ENCODE data around the gene ADCY1. TPM values are rescaled to one million over a fixed set of nuclear protein-coding genes. Genes with fewer than 3 reads are reported as not detected.

Gene ADCY1
- polyA plus RNA-seq, 1 experiment: 0.26 TPM

DNA sequence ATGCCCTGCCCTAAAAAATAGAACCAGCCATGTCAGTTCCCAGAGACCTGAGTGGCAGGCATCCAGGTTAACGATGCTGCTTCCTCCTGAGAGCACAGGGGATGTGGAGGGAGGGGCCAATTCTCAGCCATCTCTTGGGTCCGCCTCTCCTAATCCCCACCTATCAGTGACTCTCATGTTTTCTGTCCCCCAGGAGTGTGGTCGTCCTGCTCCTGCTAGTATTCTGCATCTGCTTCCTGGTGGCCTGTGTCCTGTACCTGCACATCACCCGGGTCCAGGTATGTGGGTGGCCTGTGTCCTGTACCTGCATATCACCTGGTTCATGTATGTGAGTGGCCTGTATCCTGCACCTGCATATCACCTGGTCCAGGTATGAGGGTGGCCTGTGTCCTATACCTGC, 105.3 kb downstream of the ADCY1 start:
- H3K36me3 ChIP-seq (ENCODE audit: control insufficient read depth, insufficient read depth, low read length): no peaks in the 10 kb centered on the region
- DNase-seq (ENCODE audit: low read depth): no peak
- CTCF ChIA-PET: interaction anchor here (1.0 kb wide), 1 partner anchor 15 kb away, joined by 4 read pairs; no protein-coding TSS in a partner anchor
- H3K4me3 ChIP-seq (ENCODE audit: low read depth, low read length): no peak overlapping the region
- no peaks in the 10 kb centered on the region for H3K27me3 ChIP-seq (ENCODE audit: control insufficient read depth, insufficient read depth, low read length)
- TF ChIP-seq CTCF (IDR thresholded peaks at IDR 0.05; ENCODE audit: insufficient read depth, low read depth, low read length): no peak
- POLR2A ChIA-PET: no interaction called here

DNA sequence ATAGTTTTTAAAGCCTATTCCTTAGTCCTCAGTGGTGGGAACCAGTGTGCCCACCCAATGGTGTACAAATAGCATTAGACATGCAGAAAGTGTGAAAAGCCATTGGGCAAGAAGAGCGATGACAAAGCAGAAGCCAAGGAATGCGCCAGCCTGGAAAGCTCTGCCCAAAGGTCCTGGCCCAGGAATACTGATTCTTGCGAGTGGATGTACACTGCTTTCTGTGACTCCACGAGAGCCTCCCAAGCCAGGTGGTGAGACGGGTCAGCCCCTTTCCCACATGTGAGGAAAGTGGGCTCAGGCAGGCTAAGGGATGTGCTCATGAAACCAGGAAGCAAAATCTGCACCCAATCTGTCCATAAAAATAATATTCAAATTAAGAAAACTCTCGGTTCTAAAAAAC, 106.6 kb downstream of the ADCY1 start:
- TF ChIP-seq CTCF (IDR thresholded peaks at IDR 0.05; ENCODE audit: insufficient read depth, low read depth, low read length): no peak
- DNase-seq (ENCODE audit: low read depth): no peak
- Histone ChIP-seq H3K27me3 (ENCODE audit: control insufficient read depth, insufficient read depth, low read length) (no peaks in the 10 kb centered on the region), H3K36me3 (ENCODE audit: control insufficient read depth, insufficient read depth, low read length) (no peaks in the 10 kb centered on the region), H3K4me3 (ENCODE audit: low read depth, low read length) (no peak overlapping the region)
- ChIA-PET POLR2A (no interaction called here), CTCF (interaction anchor here (2.2 kb wide), 1 partner anchor 17 kb away, joined by 10 read pairs; no protein-coding TSS in a partner anchor)

GRCh38 chr7:45681596-45682357, 107.6 kb downstream of the ADCY1 start:
- DNase-seq (ENCODE audit: low read depth): no peak
- CTCF ChIA-PET: interaction anchor here (2.2 kb wide), 1 partner anchor 18 kb away, joined by 10 read pairs; no protein-coding TSS in a partner anchor

DNA sequence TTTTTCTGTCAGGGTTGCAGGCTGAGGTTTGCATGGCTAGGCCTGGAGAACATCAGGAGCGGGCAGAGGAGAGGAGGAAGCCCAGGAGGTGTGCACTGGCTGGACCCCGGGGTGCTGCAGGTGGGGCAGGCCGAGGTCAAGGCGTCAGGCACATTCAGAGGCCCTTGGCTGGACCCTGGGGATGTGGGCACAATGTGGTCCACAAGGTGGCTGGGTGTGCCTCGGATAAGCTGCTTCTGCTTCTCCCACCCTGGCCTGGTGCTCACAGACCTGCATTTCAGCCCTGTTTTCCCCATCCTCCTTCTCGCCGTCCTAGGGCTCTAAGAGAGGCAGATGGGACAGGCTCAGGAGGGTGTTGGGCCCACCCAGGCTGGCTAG, 108.2 kb downstream of the ADCY1 start:
- DNase-seq (ENCODE audit: low read depth): no peak
- no peaks in the 10 kb centered on the region for H3K27me3 ChIP-seq (ENCODE audit: control insufficient read depth, insufficient read depth, low read length)
- H3K4me3 ChIP-seq (ENCODE audit: low read depth, low read length): no peak overlapping the region
- H3K36me3 ChIP-seq (ENCODE audit: control insufficient read depth, insufficient read depth, low read length): no peaks in the 10 kb centered on the region
- ChIA-PET CTCF (interaction anchor here (2.2 kb wide), 1 partner anchor 19 kb away, joined by 10 read pairs; no protein-coding TSS in a partner anchor), POLR2A (no interaction called here)
- no peak for TF ChIP-seq CTCF (IDR thresholded peaks at IDR 0.05; ENCODE audit: insufficient read depth, low read depth, low read length)

More at GRCh38 chr7:45681596-45682357, 107.6 kb downstream of the ADCY1 start:
- H3K36me3 ChIP-seq (ENCODE audit: control insufficient read depth, insufficient read depth, low read length): no peaks in the 10 kb centered on the region
- POLR2A ChIA-PET: no interaction called here
- H3K4me3 ChIP-seq (ENCODE audit: low read depth, low read length): no peak overlapping the region
- no peak for TF ChIP-seq CTCF (IDR thresholded peaks at IDR 0.05; ENCODE audit: insufficient read depth, low read depth, low read length)
- no peaks in the 10 kb centered on the region for H3K27me3 ChIP-seq (ENCODE audit: control insufficient read depth, insufficient read depth, low read length)

DNA sequence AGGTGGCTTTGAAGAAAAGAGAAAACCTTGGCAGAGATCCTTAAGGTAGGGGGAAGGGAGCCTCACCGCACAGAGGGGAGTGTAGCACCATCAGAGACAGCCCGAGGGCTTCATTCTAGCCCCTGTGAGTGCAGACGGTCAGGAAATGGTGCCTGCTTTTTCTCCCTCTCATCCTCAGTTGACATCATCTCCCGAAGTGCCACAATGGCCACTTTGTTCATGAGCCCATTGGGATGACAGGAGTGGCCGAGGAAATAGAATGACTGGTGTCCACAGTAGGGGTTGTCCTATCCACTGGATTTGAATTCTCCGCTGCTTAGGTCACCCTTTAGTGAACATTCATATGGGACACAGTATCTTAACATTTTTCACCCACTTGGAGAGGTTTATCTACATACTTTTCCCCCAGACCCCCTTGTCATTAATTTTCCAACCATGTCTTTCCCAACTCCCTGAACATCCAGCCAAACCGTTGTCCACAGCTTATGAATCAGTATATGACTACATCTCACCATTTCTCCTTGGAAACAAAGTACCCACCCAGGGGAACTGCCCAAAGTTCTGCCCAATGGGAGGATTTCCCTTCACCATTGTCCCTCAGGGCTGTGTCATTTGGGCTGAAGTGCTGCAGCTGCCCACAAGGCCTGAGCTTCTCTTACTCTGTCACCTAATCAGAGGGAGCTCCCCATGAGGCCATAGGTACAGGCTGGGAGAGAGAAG, 108.8 kb downstream of the ADCY1 start:
- POLR2A ChIA-PET: no interaction called here

More for the DNA sequence above, 108.8 kb downstream of the ADCY1 start:
- DNase-seq (ENCODE audit: low read depth): no peak
- CTCF ChIA-PET: interaction anchor here (1.1 to 2.2 kb wide), 2 partner anchors 19 to 20 kb away, joined by 3 to 10 read pairs; no protein-coding TSS in a partner anchor
- Histone ChIP-seq H3K4me3 (ENCODE audit: low read depth, low read length) (no peak overlapping the region), H3K27me3 (ENCODE audit: control insufficient read depth, insufficient read depth, low read length) (no peaks in the 10 kb centered on the region), H3K36me3 (ENCODE audit: control insufficient read depth, insufficient read depth, low read length) (no peaks in the 10 kb centered on the region)
- TF ChIP-seq CTCF (IDR thresholded peaks at IDR 0.05; ENCODE audit: insufficient read depth, low read depth, low read length): no peak

All from BJ (cell line).